HG02981 (cell line): ENCODE results near the gene CCDC8.
"Not testable (repeated sequence)": the region's sequence is repeated elsewhere in the genome, so short reads cannot be mapped to it uniquely, and the experiment has no call there.

Experiments
- ATAC-seq: cut with Tn5 transposase; IDR thresholded peaks from one replicate; pipeline ENCODE4 v1.9.1; 2021; ENCODE audit warnings: mild to moderate bottlenecking, moderate library complexity; ENCODE audit not compliant: unreplicated experiment

CCDC8 gene

GRCh38 chr19:46413262-46414031 lies at the start of gene CCDC8:
CCDC8 (minus strand) TSS chr19:46413564; CDS start chr19:46412810, 754 bp downstream.
- ATAC-seq, result no peak

- ATAC-seq, result no peak
These were observed 48.2 kb upstream of the CCDC8 start for GRCh38 chr19:46461537-46461936.

GRCh38 chr19:46460981-46461380 lies 47.6 kb upstream of the CCDC8 start:
- ATAC-seq, result no peak

- ATAC-seq, result no peak
These were observed 46.7 kb upstream of the CCDC8 start for GRCh38 chr19:46460055-46460454.

GRCh38 chr19:46456930-46457329 lies 43.6 kb upstream of the CCDC8 start:
- ATAC-seq, result no peak

- ATAC-seq, result no peak
These were observed 40.9 kb upstream of the CCDC8 start for GRCh38 chr19:46454244-46454643.

GRCh38 chr19:46453661-46454060 lies 40.3 kb upstream of the CCDC8 start:
- ATAC-seq, result no peak

GRCh38 chr19:46452186-46452585 lies 38.8 kb upstream of the CCDC8 start:
- no peak for ATAC-seq

GRCh38 chr19:46451352-46451751 lies 38.0 kb upstream of the CCDC8 start:
- ATAC-seq, result no peak

GRCh38 chr19:46450737-46451136 lies 37.4 kb upstream of the CCDC8 start:
- no peak for ATAC-seq

- ATAC-seq, result no peak
These were observed 35.9 kb upstream of the CCDC8 start for GRCh38 chr19:46449228-46449627.

GRCh38 chr19:46448601-46449000 lies 35.2 kb upstream of the CCDC8 start:
- no peak for ATAC-seq

GRCh38 chr19:46447824-46448223 lies 34.5 kb upstream of the CCDC8 start:
- no peak for ATAC-seq

- ATAC-seq, result no peak
These were observed 33.6 kb upstream of the CCDC8 start for GRCh38 chr19:46447006-46447405.

GRCh38 chr19:46446021-46446420 lies 32.7 kb upstream of the CCDC8 start:
- ATAC-seq, result no peak

- ATAC-seq, result no peak
These were observed 29.6 kb upstream of the CCDC8 start for GRCh38 chr19:46442808-46443450.

GRCh38 chr19:46441866-46442265 lies 28.5 kb upstream of the CCDC8 start:
- ATAC-seq, result no peak

GRCh38 chr19:46435689-46436088 lies 22.3 kb upstream of the CCDC8 start:
- not testable (repeated sequence) for ATAC-seq

- no peak for ATAC-seq
These were observed 21.6 kb upstream of the CCDC8 start for GRCh38 chr19:46435009-46435408.

GRCh38 chr19:46433470-46433869 lies 20.1 kb upstream of the CCDC8 start:
- ATAC-seq, result not testable (repeated sequence)

GRCh38 chr19:46431824-46432223 lies 18.5 kb upstream of the CCDC8 start:
- ATAC-seq, result no peak

GRCh38 chr19:46429999-46430398 lies 16.6 kb upstream of the CCDC8 start:
- no peak for ATAC-seq
